Keratinocyte (primary cell): ENCODE results near the gene SENP8. TPM values are rescaled to one million over a fixed set of nuclear protein-coding genes. Genes with fewer than 3 reads are reported as not detected.
"Not testable (repeated sequence)": the region's sequence is repeated elsewhere in the genome, so short reads cannot be mapped to it uniquely, and the experiment has no call there.

Source experiments
- DNase-seq: peaks from one replicate; pipeline ENCODE4 v3.0.0-alpha.2; 2011; ENCODE audit warnings: low read depth, missing footprints, low spot score
- FAIRE-seq: peaks from 2 replicates; lab custom pipeline; 2011; peaks lifted over from hg19 to GRCh38; lab: Jason Lieb, UNC
- H2AFZ ChIP-seq: 2 replicates; pipeline ENCODE4 v1.6.0; 2012; ENCODE audit warnings: low read length, control low read depth, inconsistent platforms; ENCODE audit not compliant: control insufficient read depth
- H3K27ac ChIP-seq: 2 replicates; pipeline ENCODE4 v1.5.1; 2011; ENCODE audit warnings: low read length; ENCODE audit not compliant: control insufficient read depth, insufficient read depth
- H3K27me3 ChIP-seq: 3 replicates; pipeline ENCODE4 v1.6.0; 2011; ENCODE audit warnings: low read length; ENCODE audit not compliant: control insufficient read depth, insufficient read depth; ENCODE audit errors: extremely low read depth
- H3K36me3 ChIP-seq, 2 experiments: 2 replicates in 1 of 2; 3 replicates in 1 of 2; pipeline ENCODE4 v1.5.1; 2011; ENCODE audit warnings: low read length in 2 of 2, mild to moderate bottlenecking in 1 of 2; ENCODE audit not compliant: control insufficient read depth in 2 of 2, insufficient read depth in 2 of 2; ENCODE audit errors: extremely low read depth in 1 of 2
- H3K4me1 ChIP-seq: 3 replicates; pipeline ENCODE4 v1.5.1; 2011; ENCODE audit warnings: low read length; ENCODE audit not compliant: control insufficient read depth, insufficient read depth; ENCODE audit errors: extremely low read depth
- H3K4me2 ChIP-seq: 3 replicates; pipeline ENCODE4 v1.6.0; 2011; ENCODE audit warnings: low read depth, low read length; ENCODE audit not compliant: control insufficient read depth, insufficient read depth; ENCODE audit errors: extremely low read depth
- H3K4me3 ChIP-seq, 3 experiments: fragments of 200-600 bp in 1 of 3; sonication (generic) in 1 of 3; 2 replicates in 2 of 3; 3 replicates in 1 of 3; pipeline ENCODE4 v1.5.1; 2011 to 2016; ENCODE audit warnings: low read length in 3 of 3, mild to moderate bottlenecking in 3 of 3, control low read depth in 2 of 3, inconsistent platforms in 1 of 3, low read depth in 1 of 3, mixed read lengths in 1 of 3, mixed run types in 1 of 3, moderate library complexity in 1 of 3; ENCODE audit not compliant: control insufficient read depth in 2 of 3, insufficient read depth in 2 of 3; ENCODE audit errors: extremely low read depth in 1 of 3
- H3K79me2 ChIP-seq: 2 replicates; pipeline ENCODE4 v1.6.0; 2012; ENCODE audit warnings: low read length; ENCODE audit not compliant: control insufficient read depth, insufficient read depth
- H3K9ac ChIP-seq: 3 replicates; pipeline ENCODE4 v1.6.0; 2011; ENCODE audit warnings: low read length; ENCODE audit not compliant: control insufficient read depth, insufficient read depth; ENCODE audit errors: extremely low read depth
- H3K9me1 ChIP-seq: 3 replicates; pipeline ENCODE4 v1.6.0; 2011; ENCODE audit warnings: low read length; ENCODE audit not compliant: control insufficient read depth, insufficient read depth; ENCODE audit errors: extremely low read depth
- H3K9me3 ChIP-seq: 2 replicates; pipeline ENCODE4 v1.5.1; 2012; ENCODE audit warnings: low read depth, low read length; ENCODE audit not compliant: control insufficient read depth
- H4K20me1 ChIP-seq: 3 replicates; pipeline ENCODE4 v1.6.0; 2011; ENCODE audit warnings: low read length; ENCODE audit not compliant: control insufficient read depth, insufficient read depth; ENCODE audit errors: extremely low read depth
- EZH2 ChIP-seq: IDR thresholded peaks from one replicate; pipeline ENCODE4 v1.6.1; 2012; ENCODE audit warnings: inconsistent platforms, mild to moderate bottlenecking, low read length, moderate library complexity
- dilution Hi-C: fragments of 300-500 bp; cut with MboI; formaldehyde crosslinking; loops from one replicate; pipeline ENCODE4 v1.7.0; 2020; ENCODE audit warnings: low sequenced_read_pairs; ENCODE audit not compliant: extremely low pct_ligation_motif_present
- polyA plus RNA-seq, 5 experiments: library from polyadenylated mRNA; depleted of rRNA in 3 of 5; stranded (reverse) in 3 of 5; stranded (forward) in 1 of 5; unstranded in 1 of 5; fragments of >200 nt; gene quantifications; 1 replicate in 1 of 5; 2 replicates in 3 of 5; 3 replicates in 1 of 5; pipeline versions ENCODE4 v1.2.1 to v1.2.3, GENCODE V29; 2011 to 2012; ENCODE audit warnings: missing spikeins in 2 of 5, low read depth in 1 of 5, low replicate concordance in 1 of 5
- TF ChIP-seq, protein P1 (sequence below), 3 experiments: IDR thresholded peaks in 1 of 3; conservative IDR thresholded peaks in 1 of 3; optimal IDR thresholded peaks in 1 of 3; 2 replicates in 2 of 3; 3 replicates in 1 of 3; pipeline versions ENCODE3 to v1.5.1; 2011; ENCODE audit warnings: low read length in 3 of 3, mild to moderate bottlenecking in 3 of 3, moderate library complexity in 2 of 3, control low read depth in 1 of 3, inconsistent platforms in 1 of 3; ENCODE audit not compliant: insufficient read depth in 2 of 3; ENCODE audit errors: extremely low read depth in 1 of 3

Gene SENP8
- polyA plus RNA-seq, 1 donor (not counting 4 experiments of a cell fraction or from before 2014, with no cell fraction given), result 6.0 TPM

DNA sequence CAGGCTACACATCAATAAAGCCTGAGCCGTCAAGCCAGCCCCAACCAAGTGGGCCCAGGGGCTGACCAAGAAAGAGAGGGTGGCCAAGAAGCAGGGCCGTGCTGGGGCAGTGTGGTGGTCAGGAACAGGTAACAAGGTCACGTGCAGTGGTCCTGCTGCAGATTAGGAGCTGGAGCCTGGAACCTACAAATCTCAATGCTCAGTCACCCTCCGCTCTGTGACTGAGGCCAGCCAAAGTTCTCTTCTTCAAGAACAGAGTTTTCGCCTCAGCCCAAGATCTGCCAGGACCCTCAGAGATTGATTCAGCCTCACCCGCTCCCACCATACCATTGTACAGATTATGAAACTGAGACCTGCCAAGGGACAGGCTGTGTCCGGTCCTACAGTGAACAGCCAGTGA is 52.5 kb downstream of the SENP8 start:
- H4K20me1 ChIP-seq, result peaks cover 3% of the 10 kb centered on the region
- no peak overlapping the region for H2AFZ ChIP-seq
- dilution Hi-C loops, result no loop called here
- H3K9me1 ChIP-seq, result no peaks in the 10 kb centered on the region
- H3K4me2 ChIP-seq, result no peak overlapping the region
- no peaks in the 10 kb centered on the region for H3K9me3 ChIP-seq
- no peak for DNase-seq
- no peaks in the 10 kb centered on the region for H3K36me3 ChIP-seq
- H3K79me2 ChIP-seq, result no peaks in the 10 kb centered on the region
- H3K27ac ChIP-seq, result no peak overlapping the region
- H3K4me1 ChIP-seq, result peaks cover 17% of the 10 kb centered on the region
- H3K27me3 ChIP-seq, result no peaks in the 10 kb centered on the region
- FAIRE-seq, result no peak
- no peak for TF ChIP-seq EZH2
- TF ChIP-seq, protein P1, sequence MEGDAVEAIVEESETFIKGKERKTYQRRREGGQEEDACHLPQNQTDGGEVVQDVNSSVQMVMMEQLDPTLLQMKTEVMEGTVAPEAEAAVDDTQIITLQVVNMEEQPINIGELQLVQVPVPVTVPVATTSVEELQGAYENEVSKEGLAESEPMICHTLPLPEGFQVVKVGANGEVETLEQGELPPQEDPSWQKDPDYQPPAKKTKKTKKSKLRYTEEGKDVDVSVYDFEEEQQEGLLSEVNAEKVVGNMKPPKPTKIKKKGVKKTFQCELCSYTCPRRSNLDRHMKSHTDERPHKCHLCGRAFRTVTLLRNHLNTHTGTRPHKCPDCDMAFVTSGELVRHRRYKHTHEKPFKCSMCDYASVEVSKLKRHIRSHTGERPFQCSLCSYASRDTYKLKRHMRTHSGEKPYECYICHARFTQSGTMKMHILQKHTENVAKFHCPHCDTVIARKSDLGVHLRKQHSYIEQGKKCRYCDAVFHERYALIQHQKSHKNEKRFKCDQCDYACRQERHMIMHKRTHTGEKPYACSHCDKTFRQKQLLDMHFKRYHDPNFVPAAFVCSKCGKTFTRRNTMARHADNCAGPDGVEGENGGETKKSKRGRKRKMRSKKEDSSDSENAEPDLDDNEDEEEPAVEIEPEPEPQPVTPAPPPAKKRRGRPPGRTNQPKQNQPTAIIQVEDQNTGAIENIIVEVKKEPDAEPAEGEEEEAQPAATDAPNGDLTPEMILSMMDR (optimal IDR thresholded peaks at IDR 0.05 in 1 of 3, IDR thresholded peaks at IDR 0.05 in 1 of 3, conservative IDR thresholded peaks at IDR 0.05 in 1 of 3; ENCODE audit: extremely low read depth in 1 of 3, insufficient read depth in 2 of 3, low read length in 3 of 3), result no peak
- no peak overlapping the region for H3K4me3 ChIP-seq
- no peak overlapping the region for H3K9ac ChIP-seq

DNA sequence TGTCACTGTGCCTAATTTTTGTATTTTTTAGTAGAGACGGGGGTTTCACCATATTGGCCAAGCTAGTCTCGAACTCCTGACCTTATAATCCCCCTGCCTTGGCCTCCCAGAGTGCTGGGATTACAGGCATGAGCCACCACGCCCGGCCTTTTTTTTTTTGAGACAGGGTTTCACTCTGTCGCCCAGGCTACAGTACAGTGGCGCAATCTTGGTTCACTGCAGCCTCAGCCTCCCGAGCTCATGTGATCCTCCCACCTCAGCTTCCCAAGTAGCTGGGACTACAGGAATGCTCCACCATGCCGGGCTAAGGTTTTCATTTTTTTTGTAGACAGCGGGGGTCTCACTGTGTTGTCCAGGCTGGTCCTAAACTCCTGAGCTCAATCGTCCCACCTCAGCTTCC is 53.8 kb downstream of the SENP8 start:
- H3K9me1 ChIP-seq, H3K27me3 ChIP-seq, H3K9ac ChIP-seq, H3K79me2 ChIP-seq, H4K20me1 ChIP-seq, FAIRE-seq, H3K4me3 ChIP-seq, H3K4me2 ChIP-seq, H3K36me3 ChIP-seq, H2AFZ ChIP-seq, dilution Hi-C loops, H3K9me3 ChIP-seq, H3K27ac ChIP-seq, DNase-seq: not testable (repeated sequence)
- H3K4me1 ChIP-seq, result peaks cover 17% of the 10 kb centered on the region

DNA sequence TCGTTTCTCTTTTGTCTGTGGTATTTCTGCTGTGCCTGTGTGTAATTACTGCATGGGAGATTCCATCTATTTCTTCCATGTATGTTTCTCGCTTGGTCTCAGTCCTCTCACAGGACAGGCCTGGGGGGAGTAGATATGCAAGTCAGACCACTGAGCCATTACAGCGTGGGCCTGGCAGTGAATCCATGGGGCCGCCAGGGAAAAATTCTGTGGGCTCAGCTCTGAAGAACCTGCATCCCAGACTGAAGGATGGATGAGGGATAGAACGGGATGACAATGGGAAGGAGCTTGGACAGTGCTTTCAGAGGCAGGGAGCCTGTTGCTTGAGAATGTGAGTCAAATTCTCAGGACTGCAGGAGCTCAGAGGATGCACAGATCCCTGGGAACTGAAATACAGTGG is 54.6 kb downstream of the SENP8 start:
- Histone ChIP-seq H4K20me1 (peaks cover 3% of the 10 kb centered on the region), H3K27ac (no peak overlapping the region), H3K4me2 (no peak overlapping the region), H2AFZ (no peak overlapping the region), H3K27me3 (no peaks in the 10 kb centered on the region), H3K4me1 (peaks cover 16% of the 10 kb centered on the region), H3K9me3 (no peaks in the 10 kb centered on the region), H3K9ac (no peak overlapping the region), H3K36me3 (no peaks in the 10 kb centered on the region), H3K79me2 (no peaks in the 10 kb centered on the region), H3K4me3 (no peak overlapping the region), H3K9me1 (no peaks in the 10 kb centered on the region)
- FAIRE-seq (no peak), DNase-seq (no peak)
- dilution Hi-C loops, result no loop called here
- TF ChIP-seq, protein P1 (optimal IDR thresholded peaks at IDR 0.05 in 1 of 3, IDR thresholded peaks at IDR 0.05 in 1 of 3, conservative IDR thresholded peaks at IDR 0.05 in 1 of 3; ENCODE audit: extremely low read depth in 1 of 3, insufficient read depth in 2 of 3, low read length in 3 of 3), result no peak
- no peak for TF ChIP-seq EZH2
